HEK293T (cell line): ENCODE results near the gene LYPD6B.

Experiments
- CTCF ChIA-PET: fragments of 350-600 bp; formaldehyde crosslinking; extraction: SDS; loops from one replicate; lab custom pipeline; 2021; ENCODE audit warnings: antibody characterized with exemption, inconsistent platforms; lab: Yijun Ruan, JAX
- POLR2A ChIA-PET: fragments of 350-600 bp; formaldehyde crosslinking; extraction: SDS; loops from one replicate; lab custom pipeline; 2020; ENCODE audit warnings: antibody characterized with exemption, inconsistent platforms; lab: Yijun Ruan, JAX
- DNase-seq: peaks from one replicate; pipeline ENCODE4 v3.0.0; 2012; ENCODE audit warnings: mixed read lengths; ENCODE audit errors: extremely low spot score
- ARNT ChIP-seq: fragments of 450-650 bp; IDR thresholded peaks from 2 replicates; pipeline ENCODE4 v1.6.1; 2017; ENCODE audit warnings: mild to moderate bottlenecking
- BHLHE40 ChIP-seq: fragments of 450-650 bp; IDR thresholded peaks from 2 replicates; pipeline ENCODE4 v1.6.1; 2016; ENCODE audit warnings: mild to moderate bottlenecking, moderate library complexity, borderline replicate concordance
- CTBP1 ChIP-seq: fragments of 450-650 bp; IDR thresholded peaks from 2 replicates; pipeline ENCODE4 v1.6.1; 2016; ENCODE audit warnings: borderline replicate concordance
- ELF4 ChIP-seq: fragments of 450-650 bp; IDR thresholded peaks from 2 replicates; pipeline ENCODE4 v1.6.1; 2017; ENCODE audit warnings: antibody characterized with exemption
- FOXA1 ChIP-seq: fragments of 450-650 bp; IDR thresholded peaks from 2 replicates; pipeline ENCODE4 v1.6.1; 2016; ENCODE audit warnings: mild to moderate bottlenecking
- FOXK2 ChIP-seq: fragments of 450-650 bp; IDR thresholded peaks from 2 replicates; pipeline ENCODE4 v1.6.1; 2016; ENCODE audit warnings: mild to moderate bottlenecking
- FOXM1 ChIP-seq: fragments of 450-650 bp; IDR thresholded peaks from 2 replicates; pipeline ENCODE4 v1.6.1; 2017; ENCODE audit warnings: mild to moderate bottlenecking, borderline replicate concordance
- HDGF ChIP-seq: fragments of 450-650 bp; IDR thresholded peaks from 2 replicates; pipeline ENCODE4 v1.6.1; 2017; ENCODE audit warnings: antibody characterized with exemption, borderline replicate concordance
- L3MBTL2 ChIP-seq: fragments of 450-650 bp; conservative IDR thresholded peaks from 2 replicates; pipeline ENCODE4 v1.6.1; 2016; ENCODE audit warnings: mild to moderate bottlenecking
- LEF1 ChIP-seq: fragments of 450-650 bp; IDR thresholded peaks from 2 replicates; pipeline ENCODE4 v1.6.1; 2017; ENCODE audit warnings: mild to moderate bottlenecking, borderline replicate concordance
- NFRKB ChIP-seq: fragments of 450-650 bp; IDR thresholded peaks from 2 replicates; pipeline ENCODE4 v1.6.1; 2016; ENCODE audit warnings: mild to moderate bottlenecking, moderate library complexity
- SP1 ChIP-seq: fragments of 450-650 bp; IDR thresholded peaks from 2 replicates; pipeline ENCODE4 v1.6.1; 2017
- SUZ12 ChIP-seq: fragments of 450-650 bp; IDR thresholded peaks from 2 replicates; pipeline ENCODE4 v1.6.1; 2016; ENCODE audit warnings: mild to moderate bottlenecking
- TARDBP ChIP-seq: fragments of 450-650 bp; IDR thresholded peaks from 2 replicates; pipeline ENCODE4 v1.6.1; 2016
- ZNF384 ChIP-seq: fragments of 450-650 bp; IDR thresholded peaks from 2 replicates; pipeline ENCODE4 v1.6.1; 2016
- TF ChIP-seq, protein P1 (sequence below): fragments of 450-650 bp; IDR thresholded peaks from 2 replicates; pipeline ENCODE4 v1.6.1; 2016

LYPD6B gene

DNA sequence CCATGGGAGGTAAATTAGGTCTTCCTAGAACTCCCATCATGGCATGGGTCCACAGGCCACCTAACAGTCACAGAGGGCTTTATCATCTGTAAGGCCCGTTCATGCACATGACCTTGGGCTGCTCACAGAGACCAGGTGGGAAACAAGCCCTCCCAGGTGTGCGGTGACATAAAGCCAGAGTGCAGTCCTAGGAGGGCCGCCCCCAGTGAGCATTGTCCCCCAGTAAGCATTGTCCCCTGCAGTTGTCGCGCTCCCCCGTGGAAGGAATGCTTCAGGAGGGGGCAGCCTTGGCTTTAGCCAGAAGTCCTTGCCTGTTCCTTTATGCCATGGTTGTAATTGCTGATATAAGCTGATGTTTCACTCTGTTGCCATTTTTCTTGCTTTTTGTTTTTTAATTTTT lies 41.7 kb upstream of the LYPD6B start:
- TF ChIP-seq ELF4 (no peak), LEF1 (no peak), TARDBP (no peak), BHLHE40 (no peak), NFRKB (no peak), FOXK2 (no peak), ARNT (no peak), HDGF (no peak), FOXA1 (no peak), ZNF384 (no peak), FOXM1 (no peak)
- TF ChIP-seq, protein P1, sequence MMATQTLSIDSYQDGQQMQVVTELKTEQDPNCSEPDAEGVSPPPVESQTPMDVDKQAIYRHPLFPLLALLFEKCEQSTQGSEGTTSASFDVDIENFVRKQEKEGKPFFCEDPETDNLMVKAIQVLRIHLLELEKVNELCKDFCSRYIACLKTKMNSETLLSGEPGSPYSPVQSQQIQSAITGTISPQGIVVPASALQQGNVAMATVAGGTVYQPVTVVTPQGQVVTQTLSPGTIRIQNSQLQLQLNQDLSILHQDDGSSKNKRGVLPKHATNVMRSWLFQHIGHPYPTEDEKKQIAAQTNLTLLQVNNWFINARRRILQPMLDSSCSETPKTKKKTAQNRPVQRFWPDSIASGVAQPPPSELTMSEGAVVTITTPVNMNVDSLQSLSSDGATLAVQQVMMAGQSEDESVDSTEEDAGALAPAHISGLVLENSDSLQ: no peak
- ChIA-PET POLR2A (no interaction called here), CTCF (no interaction called here)
- no peak for DNase-seq

DNA sequence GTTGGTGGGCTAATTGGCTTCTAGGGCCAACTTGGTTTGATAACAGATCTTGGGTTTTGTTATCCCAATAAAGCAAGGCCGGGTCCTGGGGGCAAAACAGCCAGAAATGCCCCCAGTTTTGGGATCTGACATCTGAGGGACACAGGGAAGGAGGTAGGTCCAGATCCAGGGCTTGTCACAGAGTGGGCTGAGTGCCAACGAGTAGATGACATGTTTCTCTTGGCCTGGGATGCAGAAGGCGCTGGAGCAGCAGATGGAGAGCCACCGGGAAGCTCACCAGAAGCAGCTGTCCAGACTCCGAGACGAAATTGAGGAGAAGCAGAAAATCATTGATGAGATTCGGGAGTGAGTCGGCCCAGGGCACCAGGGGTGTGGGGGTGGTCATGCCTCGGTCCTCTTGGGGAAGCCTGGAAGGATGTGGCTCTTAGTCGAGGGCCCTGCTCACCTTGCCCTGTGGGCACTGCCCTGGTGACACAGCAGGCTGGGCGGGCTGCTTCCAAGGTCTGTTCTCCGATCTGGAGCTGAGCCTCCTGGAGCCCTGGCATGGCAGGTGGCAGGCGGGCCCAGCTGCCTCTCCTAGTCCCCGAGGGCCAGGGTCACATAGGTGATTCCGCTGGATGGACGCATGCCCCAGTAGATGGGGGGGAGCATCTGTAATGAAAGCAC lies 40.2 kb upstream of the LYPD6B start:
- POLR2A ChIA-PET: no interaction called here
- TF ChIP-seq TARDBP (no peak), FOXA1 (no peak), SP1 (no peak), FOXK2 (no peak), SUZ12 (no peak), LEF1 (no peak)
- CTCF ChIA-PET: no interaction called here
- no peak for DNase-seq

DNA sequence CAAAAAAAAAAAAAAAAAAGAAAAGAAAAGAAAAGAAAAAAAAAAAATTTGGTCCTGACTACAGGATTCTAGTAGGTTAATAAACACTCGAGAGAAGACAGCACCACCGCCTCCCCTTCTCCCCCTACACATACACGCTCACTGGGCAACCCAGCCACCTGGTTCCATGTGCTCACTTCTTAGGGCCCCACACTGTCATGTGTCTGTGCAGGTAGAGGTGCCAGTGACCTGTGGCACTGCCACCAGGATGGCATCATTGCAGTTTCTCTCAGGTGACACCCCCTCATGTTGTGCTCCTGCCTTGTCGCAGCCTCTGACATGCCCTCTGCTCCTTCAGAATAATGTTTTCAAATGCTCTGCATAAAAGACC lies 39.7 kb upstream of the LYPD6B start:
- ChIA-PET POLR2A (no interaction called here), CTCF (no interaction called here)
- no peak for DNase-seq
- TF ChIP-seq SP1: no peak
- no peak for TF ChIP-seq FOXM1
- no peak for TF ChIP-seq FOXA1
- TF ChIP-seq HDGF: no peak
- no peak for TF ChIP-seq CTBP1
- TF ChIP-seq LEF1: no peak

DNA sequence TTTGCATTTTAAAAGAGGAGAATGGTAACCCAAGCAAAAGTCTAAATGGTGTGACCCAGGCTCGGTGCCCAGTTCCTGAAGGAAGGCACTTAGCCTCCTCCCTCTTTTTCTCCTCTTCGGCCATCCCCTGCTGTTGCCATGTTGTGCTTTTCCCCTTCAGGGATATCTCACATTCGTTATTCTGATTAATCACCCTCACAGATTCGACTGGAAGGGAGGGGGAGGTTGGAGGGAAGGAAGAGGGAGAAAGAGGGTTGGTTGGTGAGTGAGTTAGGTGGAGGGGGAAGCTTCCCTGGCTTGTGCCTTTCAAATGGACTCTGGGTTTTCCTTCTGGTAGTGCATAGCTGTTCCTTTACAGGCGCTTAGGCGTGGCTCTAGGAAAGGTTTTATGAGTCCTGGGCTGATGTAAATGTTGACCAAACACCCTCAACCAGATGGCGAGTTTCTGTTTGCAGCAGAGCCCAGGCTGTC lies 39.0 kb upstream of the LYPD6B start:
- CTCF ChIA-PET: no interaction called here
- POLR2A ChIA-PET: no interaction called here
- no peak for DNase-seq

DNA sequence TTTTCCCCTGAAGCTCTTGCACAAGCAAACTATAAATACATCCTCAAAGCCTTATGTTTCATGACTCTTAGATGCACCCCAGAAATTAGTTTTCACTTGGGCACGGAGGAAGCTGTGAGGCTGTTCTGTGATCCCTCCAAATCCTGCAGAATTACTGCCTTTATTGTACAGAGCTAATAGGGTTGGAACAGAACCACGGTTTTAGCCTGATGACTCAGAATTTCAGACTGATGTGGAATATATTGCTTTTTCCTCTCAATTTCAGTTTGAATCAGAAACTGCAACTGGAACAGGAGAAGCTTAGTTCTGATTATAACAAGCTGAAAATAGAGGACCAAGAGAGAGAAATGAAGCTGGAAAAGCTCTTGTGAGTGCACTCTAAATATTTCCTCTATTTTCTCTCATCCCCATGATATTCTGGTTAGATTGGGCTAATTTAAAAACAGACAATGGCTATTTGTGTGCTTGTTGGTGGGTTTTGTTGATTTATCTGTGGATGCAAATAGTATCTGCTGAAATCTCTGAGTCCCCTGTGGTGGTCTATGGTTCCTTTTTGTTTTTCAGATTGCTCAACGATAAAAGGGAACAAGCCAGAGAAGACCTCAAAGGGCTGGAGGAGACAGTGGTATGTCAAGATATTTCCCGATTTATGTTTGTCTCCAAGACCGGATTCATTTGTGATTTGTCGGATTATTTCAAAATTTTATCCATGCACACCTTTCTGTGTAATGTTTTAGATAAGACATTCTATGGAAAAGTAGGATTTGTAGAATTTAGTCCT lies 38.2 kb upstream of the LYPD6B start:
- POLR2A ChIA-PET: no interaction called here
- no peak for DNase-seq
- TF ChIP-seq ZNF384 (no peak), SP1 (no peak), HDGF (no peak), L3MBTL2 (no peak), BHLHE40 (no peak), ARNT (no peak), TARDBP (no peak), ELF4 (no peak), FOXA1 (no peak), FOXM1 (no peak), NFRKB (no peak), SUZ12 (no peak)
- CTCF ChIA-PET: no interaction called here

More for the DNA sequence above, 39.0 kb upstream of the LYPD6B start:
- TF ChIP-seq FOXK2 (no peak), NFRKB (no peak), ARNT (no peak), FOXM1 (no peak), SP1 (no peak), HDGF (no peak), FOXA1 (no peak), TARDBP (no peak), BHLHE40 (no peak), L3MBTL2 (no peak), ZNF384 (no peak), SUZ12 (no peak), ELF4 (no peak), CTBP1 (no peak), LEF1 (no peak)
- TF ChIP-seq, protein P1: no peak

DNA sequence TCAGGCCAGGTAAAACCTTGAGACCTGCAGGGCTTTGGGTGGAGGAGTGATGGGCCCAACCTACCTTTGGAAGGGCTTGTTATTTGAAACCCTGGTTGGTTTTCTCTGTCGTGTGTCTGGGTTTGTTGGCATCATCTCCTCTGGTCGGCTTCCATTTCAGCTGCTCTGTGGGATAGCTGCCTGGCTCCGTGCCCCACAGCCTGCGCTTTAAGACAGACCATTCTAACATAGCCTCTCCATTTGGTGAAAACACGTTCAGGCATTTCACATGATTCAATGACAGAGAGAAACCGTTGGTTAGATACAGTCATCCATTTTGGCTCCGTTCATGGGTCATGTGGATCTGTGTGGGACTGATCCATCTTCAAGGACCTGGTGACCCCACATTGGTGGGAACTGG lies 37.0 kb upstream of the LYPD6B start:
- TF ChIP-seq SUZ12 (no peak), HDGF (no peak), BHLHE40 (no peak), ARNT (no peak), TARDBP (no peak), L3MBTL2 (no peak), LEF1 (no peak), FOXM1 (no peak), NFRKB (no peak), SP1 (no peak), FOXA1 (no peak), CTBP1 (no peak), ZNF384 (no peak), ELF4 (no peak), FOXK2 (no peak)
- TF ChIP-seq, protein P1: no peak
- no peak for DNase-seq
- CTCF ChIA-PET: no interaction called here
- POLR2A ChIA-PET: no interaction called here
